H1 (cell line): ENCODE data around the gene MYBPC2. TPM values are rescaled to one million over a fixed set of nuclear protein-coding genes. Genes with fewer than 3 reads are reported as not detected.

Experiments
- CTCF ChIA-PET: fragments of 300-600 bp; sonication (Branson Sonifier 250); formaldehyde crosslinking; loops from one replicate; lab custom pipeline; 2021; ENCODE audit not compliant: partially characterized antibody; lab: Charles Lee
- POLR2A ChIA-PET: fragments of 300-600 bp; sonication (Branson Sonifier 250); formaldehyde crosslinking; loops from one replicate; lab custom pipeline; 2021; ENCODE audit warnings: inconsistent platforms; ENCODE audit not compliant: partially characterized antibody; lab: Charles Lee
- DNase-seq, 2 experiments: peaks; one replicate each; pipeline versions ENCODE4 v3.0.0 to v3.0.0-alpha.2; 2010 to 2022; ENCODE audit warnings: low spot score in 2 of 2, low read depth in 1 of 2, mixed read lengths in 1 of 2
- FAIRE-seq: peaks from 2 replicates; lab custom pipeline; 2011; peaks lifted over from hg19 to GRCh38; lab: Jason Lieb, UNC
- H2AFZ ChIP-seq: 2 replicates; pipeline ENCODE4 v1.8.1; 2012; ENCODE audit warnings: low read length, inconsistent platforms
- H2AK5ac ChIP-seq: 2 replicates; pipeline ENCODE4 v1.6.1; 2013; ENCODE audit warnings: low read depth, low read length
- H2BK120ac ChIP-seq: replicated peaks from 2 replicates; pipeline ENCODE3; 2013; ENCODE audit warnings: low read depth, low read length, inconsistent platforms
- H2BK12ac ChIP-seq: 2 replicates; pipeline ENCODE4 v1.6.1; 2013; ENCODE audit warnings: low read depth, low read length
- H2BK15ac ChIP-seq: 2 replicates; pipeline ENCODE4 v1.6.1; 2013; ENCODE audit warnings: low read length
- H2BK20ac ChIP-seq: 2 replicates; pipeline ENCODE4 v1.6.1; 2013; ENCODE audit warnings: low read length
- H2BK5ac ChIP-seq: 2 replicates; pipeline ENCODE4 v1.6.1; 2013; ENCODE audit warnings: low read depth, low read length
- H3K14ac ChIP-seq: 2 replicates; pipeline ENCODE4 v1.6.1; 2013; ENCODE audit warnings: inconsistent platforms; ENCODE audit not compliant: insufficient read length
- H3K18ac ChIP-seq: 2 replicates; pipeline ENCODE4 v1.6.1; 2013; ENCODE audit warnings: low read length; ENCODE audit errors: extremely low read depth
- H3K23ac ChIP-seq: 2 replicates; pipeline ENCODE4 v1.6.1; 2013; ENCODE audit warnings: inconsistent platforms; ENCODE audit not compliant: insufficient read length
- H3K23me2 ChIP-seq: 2 replicates; pipeline ENCODE4 v1.6.1; 2013; ENCODE audit warnings: low read depth, low read length
- H3K27ac ChIP-seq: 2 replicates; pipeline ENCODE4 v1.6.1; 2011; ENCODE audit warnings: low read depth, low read length, inconsistent platforms
- H3K27me3 ChIP-seq, 4 experiments: replicated peaks in 1 of 4; 1 replicate in 1 of 4; 2 replicates in 3 of 4; pipeline versions ENCODE4 v1.6.1 to v1.8.1; 2011 to 2013; ENCODE audit warnings: low read length in 3 of 4, mild to moderate bottlenecking in 3 of 4, inconsistent platforms in 2 of 4, mixed read lengths in 2 of 4, moderate library complexity in 1 of 4; ENCODE audit not compliant: control insufficient read depth in 3 of 4, insufficient read depth in 3 of 4; ENCODE audit errors: extremely low read depth in 1 of 4
- H3K36me3 ChIP-seq, 4 experiments: 2 replicates each; pipeline versions ENCODE4 v1.6.1 to v1.8.1; 2011 to 2013; ENCODE audit warnings: mild to moderate bottlenecking in 4 of 4, low read length in 3 of 4, moderate library complexity in 2 of 4, control low read depth in 1 of 4, inconsistent platforms in 1 of 4; ENCODE audit not compliant: insufficient read depth in 4 of 4, control insufficient read depth in 2 of 4
- H3K4ac ChIP-seq: replicated peaks from 2 replicates; pipeline ENCODE3; 2013; ENCODE audit warnings: low read length, low read depth, mixed read lengths, inconsistent platforms; ENCODE audit not compliant: insufficient read length
- H3K4me1 ChIP-seq, 4 experiments: replicated peaks in 1 of 4; 1 replicate in 1 of 4; 2 replicates in 3 of 4; pipeline versions ENCODE4 v1.6.1 to v1.8.1; 2011 to 2013; ENCODE audit warnings: low read length in 3 of 4, inconsistent platforms in 2 of 4, mixed read lengths in 1 of 4; ENCODE audit not compliant: insufficient read depth in 4 of 4, control insufficient read depth in 3 of 4
- H3K4me2 ChIP-seq, 2 experiments: 2 replicates each; pipeline versions ENCODE4 v1.6.1 to v1.8.1; 2011 to 2013; ENCODE audit warnings: low read depth in 2 of 2, low read length in 2 of 2, control low read depth in 1 of 2, inconsistent platforms in 1 of 2, mild to moderate bottlenecking in 1 of 2; ENCODE audit not compliant: insufficient read depth in 1 of 2
- H3K4me3 ChIP-seq, 4 experiments: fragments of 200-600, 300-600 bp in 1 of 4; sonication (generic), shearing (Covaris generic), sonication (Bioruptor Twin) in 1 of 4; 2 replicates each; pipeline versions ENCODE4 v1.5.1 to v1.8.1; 2011 to 2016; ENCODE audit warnings: low read length in 4 of 4, low read depth in 3 of 4, control low read depth in 2 of 4, inconsistent platforms in 2 of 4, mild to moderate bottlenecking in 2 of 4, mixed read lengths in 1 of 4, moderate library complexity in 1 of 4; ENCODE audit not compliant: insufficient read depth in 2 of 4; ENCODE audit errors: extremely low read depth in 1 of 4
- H3K56ac ChIP-seq: replicated peaks from 2 replicates; pipeline ENCODE3; 2013; ENCODE audit warnings: low read depth, mild to moderate bottlenecking, mixed read lengths, low read length, inconsistent platforms; ENCODE audit not compliant: insufficient read length
- H3K79me1 ChIP-seq: 2 replicates; pipeline ENCODE4 v1.6.1; 2013; ENCODE audit warnings: low read depth, low read length, control low read depth
- H3K79me2 ChIP-seq, 2 experiments: 2 replicates each; pipeline versions ENCODE4 v1.6.1 to v1.8.1; 2012 to 2013; ENCODE audit warnings: low read length in 2 of 2, mild to moderate bottlenecking in 2 of 2, inconsistent platforms in 1 of 2; ENCODE audit not compliant: insufficient read depth in 2 of 2, control insufficient read depth in 1 of 2
- H3K9ac ChIP-seq, 4 experiments: replicated peaks in 1 of 4; 1 replicate in 1 of 4; 2 replicates in 3 of 4; pipeline versions ENCODE4 v1.6.1 to v1.8.1; 2011 to 2013; ENCODE audit warnings: low read depth in 3 of 4, low read length in 3 of 4, control low read depth in 2 of 4, mild to moderate bottlenecking in 2 of 4, moderate library complexity in 2 of 4, inconsistent platforms in 1 of 4; ENCODE audit errors: extremely low read depth in 1 of 4
- H3K9me3 ChIP-seq, 2 experiments: 2 replicates each; pipeline versions ENCODE4 v1.6.1 to v1.8.1; 2012 to 2013; ENCODE audit warnings: mild to moderate bottlenecking in 2 of 2, moderate library complexity in 2 of 2, control low read depth in 1 of 2, inconsistent platforms in 1 of 2, low read depth in 1 of 2, low read length in 1 of 2, mixed read lengths in 1 of 2; ENCODE audit not compliant: insufficient read depth in 2 of 2
- H4K20me1 ChIP-seq, 2 experiments: replicated peaks in 1 of 2; 2 replicates each; pipeline versions ENCODE3 to v1.8.1; 2011 to 2013; ENCODE audit warnings: inconsistent platforms in 2 of 2, low read length in 2 of 2, mild to moderate bottlenecking in 1 of 2; ENCODE audit not compliant: insufficient read depth in 2 of 2, control insufficient read depth in 1 of 2
- H4K5ac ChIP-seq: 2 replicates; pipeline ENCODE4 v1.6.1; 2013; ENCODE audit warnings: low read length, low read depth, mixed read lengths, inconsistent platforms; ENCODE audit not compliant: insufficient read length
- H4K8ac ChIP-seq: 2 replicates; pipeline ENCODE4 v1.8.0; 2013; ENCODE audit warnings: mild to moderate bottlenecking, moderate library complexity, low read length, inconsistent platforms; ENCODE audit not compliant: insufficient read depth; ENCODE audit errors: extremely low read depth
- H4K91ac ChIP-seq: replicated peaks from 2 replicates; pipeline ENCODE3; 2013; ENCODE audit warnings: low read length, mixed read lengths, inconsistent platforms; ENCODE audit not compliant: insufficient read length
- ASH2L ChIP-seq: fragments of 200-600, 300-600 bp; sonication (generic); IDR thresholded peaks from one replicate; pipeline ENCODE4 v1.7.1; 2017; ENCODE audit warnings: low read length
- CHD1 ChIP-seq: IDR thresholded peaks from 2 replicates; pipeline ENCODE4 v1.6.1; 2012; ENCODE audit warnings: low read depth, low read length, improper control_type of control experiment
- WGBS, 2 experiments: shearing (Covaris generic) in 1 of 2; methylation state at CpG; one replicate each; pipeline versions ENCODE4 v1.1.6 to v1.1.7; 2013 to 2015; ENCODE audit warnings: low lambda C conversion rate in 2 of 2, mixed read lengths in 2 of 2, inconsistent platforms in 1 of 2, low coverage in 1 of 2, missing lambda C conversion rate in 1 of 2; ENCODE audit not compliant: insufficient replicate concordance in 2 of 2, insufficient coverage in 1 of 2, insufficient read length in 1 of 2; ENCODE audit errors: extremely low coverage in 1 of 2, missing lambda C conversion rate in 1 of 2; 5-methylcytosine and 5-hydroxymethylcytosine counted together
- polyA plus RNA-seq, 7 experiments: library from polyadenylated mRNA; depleted of rRNA in 3 of 7; stranded (reverse) in 5 of 7; unstranded in 2 of 7; fragments of >200 nt in 5 of 7; fragments of 200-250 nt in 2 of 7; gene quantifications; 1 replicate in 5 of 7; 2 replicates in 1 of 7; 4 replicates in 1 of 7; pipeline versions ENCODE4 v1.2.1 to v1.2.3, GENCODE V29; 2011 to 2013; ENCODE audit warnings: missing spikeins in 2 of 7, mixed read lengths in 2 of 7
- total RNA-seq: library from RNA; stranded (reverse); fragmentation: NEBNext Ultra II Directional; extraction: Animal tissue kit (Norgen Biotek cat#: 25700); gene quantifications from 2 replicates; pipeline ENCODE4 v1.2.1, GENCODE V29; 2021

The MYBPC2 gene
- total and polyA plus RNA-seq, 2 of the 8 experiments (the other 6 are each of a cell fraction or from before 2014, with no cell fraction given) = 1.8 to 3.1 TPM

DNA sequence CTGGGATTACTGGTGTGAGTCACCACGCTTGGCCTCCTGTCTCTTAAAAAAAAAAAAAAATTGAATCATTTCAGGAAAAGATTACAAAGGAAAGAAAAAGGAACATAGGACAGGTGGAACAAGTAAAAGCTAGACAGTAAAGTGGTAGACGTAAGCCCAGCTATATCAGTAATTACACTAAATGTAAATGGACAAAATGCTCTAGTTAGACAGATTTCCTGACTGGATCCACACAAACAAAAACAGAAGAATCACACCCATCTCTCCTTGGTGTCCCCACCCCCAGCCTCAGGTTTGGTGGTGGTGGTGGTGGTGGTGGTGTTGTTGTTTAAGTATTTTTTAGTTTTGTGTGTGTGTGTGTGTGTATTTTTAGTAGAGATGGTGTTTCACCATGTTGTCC lies 20.3 kb upstream of the MYBPC2 start:
- H3K18ac ChIP-seq = no peak overlapping the region
- no peaks in the 10 kb centered on the region for H3K23me2 ChIP-seq
- no peak overlapping the region for H3K27ac ChIP-seq
- H3K23ac ChIP-seq = no peak overlapping the region
- POLR2A ChIA-PET = interaction anchor here (0.7 to 1.5 kb wide), 4 partner anchors 14 to 491 kb away, joined by 3 to 5 read pairs (median 4); no protein-coding TSS in a partner anchor
- no peak overlapping the region for H2BK5ac ChIP-seq
- peaks cover 0 to 2% (median 0%) of the 10 kb centered on the region in 4 experiments; a peak in 4 of 7 replicates for H3K4me1 ChIP-seq
- H3K9me3 ChIP-seq = no peaks in the 10 kb centered on the region
- no peaks in the 10 kb centered on the region for H3K79me2 ChIP-seq
- CTCF ChIA-PET = interaction anchor here (0.9 to 2.5 kb wide), 5 partner anchors 16 to 55 kb away, joined by 3 to 13 read pairs (median 3); no protein-coding TSS in a partner anchor
- no peak overlapping the region for H4K5ac ChIP-seq
- no peak overlapping the region for H3K9ac ChIP-seq
- H3K4ac ChIP-seq = no peak overlapping the region
- no peak for TF ChIP-seq ASH2L
- no peak for TF ChIP-seq CHD1
- no peak overlapping the region for H2AK5ac ChIP-seq
- H3K4me3 ChIP-seq = no peak overlapping the region
- H2BK15ac ChIP-seq = no peak overlapping the region
- H3K36me3 ChIP-seq = peaks cover 15 to 26% (median 16%) of the 10 kb centered on the region in 4 experiments; a peak in 7 of 8 replicates
- H3K79me1 ChIP-seq = no peaks in the 10 kb centered on the region
- H2BK120ac ChIP-seq = no peak overlapping the region
- DNase-seq (no peak), FAIRE-seq (no peak)
- H3K4me2 ChIP-seq = no peak overlapping the region
- H2BK12ac ChIP-seq = no peak overlapping the region
- no peak overlapping the region for H3K14ac ChIP-seq
- no peak overlapping the region for H3K56ac ChIP-seq
- no peak overlapping the region for H2AFZ ChIP-seq
- no peak overlapping the region for H4K8ac ChIP-seq
- no peak overlapping the region for H2BK20ac ChIP-seq
- H4K20me1 ChIP-seq = peaks cover 0 to 11% of the 10 kb centered on the region in 2 experiments
- H3K27me3 ChIP-seq = no peaks in the 10 kb centered on the region
- WGBS, 2 experiments = 80% methylated on average over 2 of the region's 2 CpGs; no CpG with 5 or more reads in 1 of the 2 experiments
- H4K91ac ChIP-seq = no peak overlapping the region
